NCI-H1092 treated with DMSO at 0.1 percent for 48 hours (cell line): ENCODE results near the gene GHITM.
"Not testable (repeated sequence)": the region's sequence is repeated elsewhere in the genome, so short reads cannot be mapped to it uniquely, and the experiment has no call there.

Experiments used
- DNase-seq: peaks from one replicate; lab custom pipeline; 2025; lab: John Stamatoyannopoulos, UW

The GHITM gene

GRCh38 chr10:84176351-84176750 is 37.0 kb downstream of the GHITM start:
- no peak for DNase-seq

GRCh38 chr10:84176836-84177474 is 37.6 kb downstream of the GHITM start:
- DNase-seq, result no peak

DNA sequence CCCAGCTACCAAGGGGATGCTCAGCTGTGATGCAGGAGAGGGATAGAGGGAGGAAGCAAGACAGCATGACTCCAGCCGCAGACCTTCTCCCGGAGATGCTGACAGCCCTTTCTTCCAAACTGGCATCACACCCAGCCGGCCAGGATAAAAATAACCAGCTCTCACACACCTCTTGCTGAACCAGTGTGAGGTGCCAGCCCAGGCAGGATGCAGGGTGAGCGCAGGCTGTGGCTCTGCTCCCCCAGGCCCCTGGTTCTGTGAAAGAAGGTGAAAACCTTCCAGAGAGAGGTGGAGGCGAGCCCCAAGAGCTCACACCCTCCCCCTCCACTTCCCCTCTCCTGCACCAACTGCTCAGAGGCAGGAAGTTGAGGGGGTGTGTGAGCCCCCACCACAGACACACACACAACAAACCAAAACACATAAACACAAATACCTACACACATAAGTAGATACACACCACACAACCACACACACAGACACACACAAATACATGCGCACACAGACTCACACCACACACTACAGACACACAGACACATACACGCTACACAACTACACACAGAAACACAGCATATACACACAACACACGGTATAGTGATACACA is 38.3 kb downstream of the GHITM start:
- no peak for DNase-seq

- no peak for DNase-seq
These were observed 38.9 kb downstream of the GHITM start for GRCh38 chr10:84178160-84178609.

DNA sequence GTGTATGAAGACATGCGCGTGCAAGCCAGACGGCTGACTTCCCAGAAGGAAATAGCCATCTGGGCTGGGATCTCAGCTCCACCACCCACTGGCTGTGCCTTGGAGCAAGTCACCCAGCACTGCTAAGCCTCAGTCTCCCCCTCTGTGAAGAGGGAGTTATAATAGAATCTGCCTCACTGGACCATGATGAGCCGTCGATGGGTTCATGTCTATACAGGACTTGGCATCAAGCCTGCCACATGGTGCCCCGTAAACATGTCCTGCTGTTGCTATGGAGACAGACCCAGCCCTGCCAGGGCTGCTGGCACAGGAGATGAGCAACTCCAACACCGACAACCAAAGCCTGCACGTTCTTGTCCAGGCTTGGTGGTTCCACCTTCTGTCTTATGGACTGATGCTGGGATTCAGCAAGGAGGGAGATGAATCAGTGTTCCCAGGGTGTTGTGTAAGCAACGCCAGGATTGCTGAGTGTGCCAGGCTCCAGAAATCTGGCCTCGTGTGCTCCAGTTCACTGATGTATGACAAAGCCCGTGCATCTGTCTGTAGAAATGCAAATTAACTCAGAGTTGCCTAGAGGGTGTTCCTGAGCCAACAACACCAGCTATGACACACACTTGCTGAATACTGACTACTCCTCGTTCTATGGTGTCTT is 39.9 kb downstream of the GHITM start:
- peak; percentile 52 for DNase-seq

DNA sequence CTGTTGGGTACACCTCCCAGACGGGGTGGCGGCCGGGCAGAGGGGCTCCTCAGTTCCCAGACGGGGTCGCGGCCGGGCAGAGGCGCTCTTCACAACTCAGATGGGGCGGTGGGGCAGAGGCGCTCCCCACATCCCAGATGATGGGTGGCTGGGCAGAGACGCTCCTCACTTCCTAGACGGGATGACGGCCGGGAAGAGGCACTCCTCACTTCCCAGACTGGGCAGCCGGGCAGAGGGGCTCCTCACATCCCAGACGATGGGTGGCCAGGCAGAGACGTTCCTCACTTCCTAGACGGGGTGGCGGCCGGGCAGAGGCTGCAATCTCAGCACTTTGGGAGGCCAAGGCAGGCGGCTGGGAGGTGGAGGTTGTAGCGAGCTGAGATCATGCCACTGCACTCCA is 41.1 kb downstream of the GHITM start:
- DNase-seq, result not testable (repeated sequence)

GRCh38 chr10:84181631-84182030 is 42.3 kb downstream of the GHITM start:
- DNase-seq, result no peak

DNA sequence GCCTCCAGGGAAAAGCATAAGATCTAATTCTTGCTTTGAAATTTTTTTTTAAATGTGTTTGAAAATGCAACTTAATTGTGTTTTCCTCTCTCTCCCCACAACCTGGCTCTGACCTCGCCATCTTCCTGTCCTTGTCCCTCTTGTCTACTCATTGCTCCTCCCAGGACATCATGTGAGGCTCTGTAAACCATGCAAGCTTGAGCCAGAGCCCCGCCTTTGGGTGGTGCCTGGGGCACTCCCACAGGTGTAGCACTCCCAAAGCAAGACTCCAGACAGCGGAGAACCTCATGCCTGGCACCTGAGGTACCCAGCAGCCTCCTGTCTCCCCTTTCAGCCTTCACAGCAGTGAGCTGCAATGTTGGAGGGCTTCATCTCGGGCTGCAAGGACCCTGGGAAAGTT is 45.2 kb downstream of the GHITM start:
- DNase-seq, result no peak

- DNase-seq, result no peak
These were observed 46.3 kb downstream of the GHITM start for GRCh38 chr10:84185526-84186175.

DNA sequence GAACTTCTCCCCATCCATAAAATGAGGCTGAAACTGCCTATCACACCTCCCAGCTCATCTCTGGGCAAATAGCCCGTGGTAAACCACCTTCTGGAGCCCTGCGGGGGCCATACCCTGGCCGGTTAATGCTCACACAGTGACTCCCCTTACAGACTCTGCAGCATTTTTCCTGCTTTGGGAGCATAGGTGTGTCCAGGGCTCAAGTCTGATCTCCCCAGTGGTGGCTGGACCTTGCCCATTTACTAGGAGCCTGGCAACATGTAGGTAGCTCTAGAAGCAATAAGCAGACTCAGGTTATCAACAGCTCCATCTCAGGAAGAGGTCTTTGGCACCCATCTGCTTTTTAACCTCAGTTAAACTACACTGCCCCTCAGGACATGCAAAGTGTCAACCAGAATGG is 49.5 kb downstream of the GHITM start:
- DNase-seq, result no peak

GRCh38 chr10:84190621-84191020 is 51.3 kb downstream of the GHITM start:
- DNase-seq, result no peak

GRCh38 chr10:84191106-84191505 is 51.8 kb downstream of the GHITM start:
- no peak for DNase-seq

DNA sequence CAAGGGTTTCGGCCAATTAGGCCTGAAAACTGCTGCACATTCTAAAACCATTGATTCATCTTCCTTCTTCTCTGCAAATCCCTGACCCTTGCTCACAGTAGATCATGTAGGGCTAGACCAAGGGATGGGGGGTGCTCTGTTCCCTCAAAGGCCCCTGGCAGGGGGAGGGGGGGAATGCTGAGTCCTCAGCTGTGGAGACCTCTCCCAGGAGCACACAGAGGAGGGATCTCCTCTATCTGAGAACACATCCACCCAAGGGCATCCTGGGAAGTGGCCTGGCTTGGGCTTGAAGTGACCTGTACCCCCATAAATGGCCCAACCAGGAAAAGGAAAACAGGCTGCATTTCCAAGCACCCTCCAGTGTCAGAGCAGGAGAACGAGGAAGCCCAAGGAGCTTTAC is 54.0 kb downstream of the GHITM start:
- no peak for DNase-seq

- DNase-seq, result no peak
These were observed 54.6 kb downstream of the GHITM start for GRCh38 chr10:84193846-84194423.

DNA sequence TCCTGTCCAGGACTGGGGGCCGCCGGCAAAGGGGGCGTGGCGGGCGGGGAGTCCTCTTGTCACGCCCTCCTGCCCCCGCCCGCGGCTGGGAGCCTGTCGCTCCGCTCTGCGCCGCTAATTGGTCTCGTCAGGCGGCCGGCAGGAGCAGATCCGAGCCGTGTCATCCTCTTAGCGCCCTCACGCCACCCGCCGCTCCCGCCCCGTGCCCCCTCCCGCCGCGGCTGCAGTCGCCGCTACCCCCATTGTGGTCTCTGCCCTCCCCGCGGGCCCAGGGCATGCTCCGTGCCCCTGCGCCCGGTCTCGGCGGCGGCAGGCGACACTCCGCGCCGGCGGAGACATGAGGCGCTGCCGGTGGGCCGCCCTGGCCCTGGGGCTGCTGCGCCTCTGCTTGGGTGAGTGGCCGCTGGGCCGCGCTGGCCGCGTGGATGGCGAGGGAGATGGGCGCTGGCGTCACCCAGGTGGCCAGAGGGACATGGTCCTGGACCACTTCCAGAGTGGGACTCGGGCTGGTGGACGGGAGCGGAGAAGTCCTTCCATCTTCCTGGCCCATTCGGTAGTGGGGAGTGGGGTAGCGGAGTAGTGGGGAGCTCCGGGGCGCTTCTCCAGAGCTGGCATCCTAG is 55.2 kb downstream of the GHITM start, which contains the start of gene CDHR1:
Gene CDHR1, plus strand, starts transcription at position 114 of the 620 bp plus-strand sequence. Its CDS starts 224 bp downstream, at position 338.
- DNase-seq, result peak; percentile 31

DNA sequence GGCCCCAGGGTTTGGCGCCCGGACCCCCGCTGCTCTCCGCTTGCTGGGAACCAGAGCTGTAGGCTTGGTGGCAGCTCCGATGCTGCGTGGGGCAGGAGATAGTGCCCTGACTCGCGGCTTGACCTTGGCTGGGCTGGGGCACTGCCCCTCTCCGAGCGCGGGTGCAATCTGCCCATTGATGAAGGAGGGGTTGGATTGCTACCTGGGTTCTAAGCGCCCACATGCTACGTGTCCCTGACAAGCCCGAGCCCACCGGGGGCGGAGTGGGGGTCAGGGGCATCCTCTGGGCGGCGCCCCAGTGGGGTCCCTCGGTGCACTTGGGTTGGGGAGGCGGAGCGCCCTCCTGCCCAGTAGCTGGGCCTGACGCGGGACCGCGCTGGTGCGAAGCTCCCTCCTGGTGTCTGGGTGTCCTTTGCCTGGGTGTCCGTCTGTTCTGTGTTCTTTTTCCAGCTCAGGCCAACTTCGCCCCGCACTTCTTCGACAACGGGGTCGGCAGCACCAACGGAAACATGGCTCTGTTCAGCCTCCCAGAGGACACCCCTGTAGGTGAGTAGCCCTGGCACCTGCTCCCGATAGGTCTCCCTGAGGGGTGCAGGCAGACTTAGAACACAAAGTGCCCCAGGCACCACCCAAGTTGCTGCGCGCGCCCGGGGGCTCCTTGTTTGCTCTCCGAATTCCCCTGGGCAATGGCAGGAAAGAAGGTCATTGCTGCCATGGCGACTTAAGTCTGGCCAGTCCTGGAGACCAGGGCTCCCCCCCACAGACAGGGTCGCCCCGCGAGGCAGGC is 55.9 kb downstream of the GHITM start:
- DNase-seq, result peak; percentile 5

GRCh38 chr10:84196083-84196482 is 56.8 kb downstream of the GHITM start:
- DNase-seq, result peak; percentile 81

DNA sequence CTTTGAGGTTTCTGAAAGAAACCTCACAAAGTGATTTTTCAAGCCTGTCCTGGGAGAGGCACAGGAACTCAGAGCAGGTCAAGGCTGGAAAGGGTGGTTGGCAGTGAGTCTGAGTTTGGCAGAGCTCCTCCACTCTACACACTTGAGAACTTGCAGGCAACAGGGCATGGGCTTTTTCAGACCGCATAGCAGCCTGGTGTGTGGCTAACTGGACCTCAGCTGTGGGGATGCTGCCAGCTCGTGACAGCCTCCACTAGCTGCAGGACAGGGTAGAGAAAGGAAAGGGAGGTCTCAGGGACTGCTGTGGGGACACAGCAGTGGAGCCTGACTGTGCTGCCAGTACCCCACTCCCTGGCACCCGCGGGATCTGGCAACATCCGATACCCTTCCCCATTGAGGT is 57.6 kb downstream of the GHITM start:
- DNase-seq, result peak; percentile 18

DNA sequence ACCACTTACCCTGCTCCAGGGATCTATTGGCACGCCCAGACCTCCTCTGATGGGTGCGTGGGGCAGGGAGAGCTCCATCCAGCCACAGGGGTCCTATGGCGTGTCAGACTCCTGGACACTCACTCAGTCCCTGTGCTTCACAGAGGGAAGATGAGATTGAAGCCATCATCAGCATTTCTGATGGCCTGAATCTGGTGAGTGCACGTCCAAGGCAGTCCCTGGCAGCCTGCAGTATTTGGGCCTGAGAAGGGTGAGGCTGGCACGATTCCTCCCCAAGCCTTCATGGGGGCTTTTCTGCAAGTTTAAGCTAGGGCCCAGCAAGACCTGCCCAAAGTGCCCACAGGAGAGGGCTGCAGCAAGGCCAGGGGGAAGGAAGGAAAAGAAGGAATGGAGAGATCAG is 58.3 kb downstream of the GHITM start:
- no peak for DNase-seq

GRCh38 chr10:84198206-84198915 is 59.1 kb downstream of the GHITM start:
- no peak for DNase-seq
